Smooth muscle cell (in vitro differentiated cells): ENCODE data around the gene MGAM2. TPM values are rescaled to one million over a fixed set of nuclear protein-coding genes. Genes with fewer than 3 reads are reported as not detected.

Experiments used
- DNase-seq: peaks from one replicate; lab custom pipeline; 2025; ENCODE audit not compliant: unreplicated experiment; lab: John Stamatoyannopoulos, UW
- H2AFZ ChIP-seq: fragments of 200-600 bp; sonication (generic); 2 replicates; pipeline ENCODE4 v1.6.0; 2016; ENCODE audit warnings: antibody characterized with exemption, low read depth, mild to moderate bottlenecking
- H3F3A ChIP-seq: fragments of 200-600 bp; sonication (generic); 2 replicates; pipeline ENCODE4 v1.6.0; 2017; ENCODE audit warnings: antibody characterized with exemption, low read depth
- H3K27ac ChIP-seq: fragments of 200-600 bp; sonication (generic); 2 replicates; pipeline ENCODE4 v1.5.1; 2016; ENCODE audit warnings: low read depth, mild to moderate bottlenecking
- H3K27me3 ChIP-seq: fragments of 200-600 bp; sonication (generic); 2 replicates; pipeline ENCODE4 v1.6.1; 2016; ENCODE audit warnings: low read depth, mild to moderate bottlenecking
- H3K36me3 ChIP-seq: fragments of 200-600 bp; sonication (generic); 2 replicates; pipeline ENCODE4 v1.5.1; 2016; ENCODE audit warnings: low read depth
- H3K4me1 ChIP-seq: fragments of 200-600 bp; sonication (generic); 2 replicates; pipeline ENCODE4 v1.5.1; 2016; ENCODE audit warnings: low read depth
- H3K4me2 ChIP-seq: fragments of 200-600 bp; sonication (generic); 2 replicates; pipeline ENCODE4 v1.6.0; 2016; ENCODE audit warnings: mild to moderate bottlenecking
- H3K4me3 ChIP-seq: fragments of 200-600 bp; sonication (generic); 2 replicates; pipeline ENCODE4 v1.5.1; 2016; ENCODE audit warnings: mild to moderate bottlenecking
- H3K79me2 ChIP-seq: fragments of 200-600 bp; sonication (generic); 2 replicates; pipeline ENCODE4 v1.6.0; 2016; ENCODE audit warnings: low read depth, mild to moderate bottlenecking
- H3K9ac ChIP-seq: fragments of 200-600 bp; sonication (generic); 2 replicates; pipeline ENCODE4 v1.6.0; 2016; ENCODE audit warnings: low read depth
- H3K9me3 ChIP-seq: fragments of 200-600 bp; sonication (generic); replicated peaks from 2 replicates; pipeline ENCODE4 v1.5.1; 2016; ENCODE audit warnings: low read depth
- H4K20me1 ChIP-seq: fragments of 200-600 bp; sonication (generic); 2 replicates; pipeline ENCODE4 v1.6.0; 2016; ENCODE audit warnings: low read depth
- CTCF ChIP-seq: fragments of 200-600 bp; sonication (generic); IDR thresholded peaks from 2 replicates; pipeline ENCODE4 v1.5.1; 2017; ENCODE audit warnings: borderline replicate concordance, mild to moderate bottlenecking, antibody characterized with exemption; ENCODE audit not compliant: insufficient read depth, poor library complexity, severe bottlenecking
- WGBS: methylation state at CpG from one replicate; pipeline ENCODE4 v1.1.7; 2016; ENCODE audit warnings: low lambda C conversion rate; 5-methylcytosine and 5-hydroxymethylcytosine counted together
- polyA plus RNA-seq: library from polyadenylated mRNA; unstranded; fragments of >200 nt; fragmentation: Nextera tagmentation; extraction: Ambion mirVana; gene quantifications from 2 replicates; pipeline ENCODE4 v1.2.1, GENCODE V29; 2016
- total RNA-seq: library from RNA; depleted of rRNA; stranded (reverse); fragments of >200 nt; gene quantifications from 2 replicates; pipeline ENCODE4 v1.2.3, GENCODE V29; 2014

The MGAM2 gene
- total and polyA plus RNA-seq, 2 experiments from 2014 or later: not detected

- no peak overlapping the region for H3K4me3 ChIP-seq
- H3K4me2 ChIP-seq: no peak overlapping the region
- WGBS: 85% methylated on average over 4 of the region's 4 CpGs
- DNase-seq: no peak
- no peak overlapping the region for H3K9ac ChIP-seq
- no peaks in the 10 kb centered on the region for H3K36me3 ChIP-seq
- no peak overlapping the region for H2AFZ ChIP-seq
- H3F3A ChIP-seq: no peaks in the 10 kb centered on the region
- H3K27me3 ChIP-seq: no peaks in the 10 kb centered on the region
- H3K4me1 ChIP-seq: no peaks in the 10 kb centered on the region
- peak; percentile 10 for TF ChIP-seq CTCF
- H3K27ac ChIP-seq: no peak overlapping the region
- no peaks in the 10 kb centered on the region for H4K20me1 ChIP-seq
- H3K9me3 ChIP-seq: no peaks in the 10 kb centered on the region
- no peaks in the 10 kb centered on the region for H3K79me2 ChIP-seq
Measured at GRCh38 chr7:142153400-142153799, 41.9 kb downstream of the MGAM2 start.

GRCh38 chr7:142158736-142159496, 47.4 kb downstream of the MGAM2 start:
- Histone ChIP-seq H2AFZ (no peak overlapping the region), H3K27me3 (peaks cover 3% of the 10 kb centered on the region), H4K20me1 (no peaks in the 10 kb centered on the region), H3F3A (no peaks in the 10 kb centered on the region), H3K27ac (no peak overlapping the region), H3K4me3 (no peak overlapping the region), H3K36me3 (no peaks in the 10 kb centered on the region), H3K4me2 (no peak overlapping the region), H3K4me1 (no peaks in the 10 kb centered on the region), H3K9me3 (no peaks in the 10 kb centered on the region), H3K79me2 (no peaks in the 10 kb centered on the region), H3K9ac (no peak overlapping the region)
- WGBS: 68% methylated on average over 2 of the region's 2 CpGs
- TF ChIP-seq CTCF: no peak
- no peak for DNase-seq

- Histone ChIP-seq H3K9me3 (no peaks in the 10 kb centered on the region), H3K36me3 (no peaks in the 10 kb centered on the region), H3K9ac (no peak overlapping the region), H4K20me1 (no peaks in the 10 kb centered on the region), H2AFZ (no peak overlapping the region), H3K27me3 (peaks cover 3% of the 10 kb centered on the region), H3K4me1 (no peaks in the 10 kb centered on the region), H3K4me3 (no peak overlapping the region), H3F3A (no peaks in the 10 kb centered on the region), H3K27ac (no peak overlapping the region), H3K79me2 (no peaks in the 10 kb centered on the region), H3K4me2 (no peak overlapping the region)
- no peak for TF ChIP-seq CTCF
- WGBS: 97% methylated on average over 1 of the region's 1 CpG
- no peak for DNase-seq
Measured at GRCh38 chr7:142161921-142162320, 50.4 kb downstream of the MGAM2 start.

GRCh38 chr7:142168746-142169145, 57.2 kb downstream of the MGAM2 start:
- H3K9me3 ChIP-seq: no peaks in the 10 kb centered on the region
- no peak overlapping the region for H2AFZ ChIP-seq
- no peaks in the 10 kb centered on the region for H3F3A ChIP-seq
- H3K27ac ChIP-seq: no peak overlapping the region
- no peak for DNase-seq
- no peak overlapping the region for H3K9ac ChIP-seq
- H3K27me3 ChIP-seq: no peaks in the 10 kb centered on the region
- no peaks in the 10 kb centered on the region for H4K20me1 ChIP-seq
- no peak overlapping the region for H3K4me2 ChIP-seq
- H3K36me3 ChIP-seq: no peaks in the 10 kb centered on the region
- no peak for TF ChIP-seq CTCF
- H3K4me3 ChIP-seq: no peak overlapping the region
- H3K79me2 ChIP-seq: no peaks in the 10 kb centered on the region
- no peaks in the 10 kb centered on the region for H3K4me1 ChIP-seq
- 92% methylated on average over 2 of the region's 2 CpGs for WGBS
